Kidney (tissue), 14 donors: Measurements from ENCODE around the gene HMGB4. TPM values are rescaled to one million over a fixed set of nuclear protein-coding genes. Genes with fewer than 3 reads are reported as not detected.
A peak's percentile ranks its signal among the peaks of the same experiment; 100 is the strongest.

Experiments used
- DNase-seq, 5 donors: peaks; one replicate each; pipeline ENCODE4 v3.0.0-alpha.2; 2013 to 2020
- FAIRE-seq: peaks from 2 replicates; lab custom pipeline; 2012; peaks lifted over from hg19 to GRCh38; lab: Jason Lieb, UNC
- H3K27ac ChIP-seq, 2 donors: one replicate each; pipeline ENCODE4 v1.7.0; 2013; ENCODE audit warnings: low read depth in 2 of 2, low read length in 2 of 2, inconsistent platforms in 1 of 2
- H3K27me3 ChIP-seq: one replicate; pipeline ENCODE4 v1.7.1; 2013; ENCODE audit warnings: low read length, inconsistent platforms; ENCODE audit not compliant: control insufficient read depth, insufficient read depth
- H3K36me3 ChIP-seq, 3 donors: one replicate each; pipeline versions ENCODE4 v1.7.0 to v1.7.1; 2013; ENCODE audit warnings: low read length in 3 of 3, control low read depth in 1 of 3, inconsistent platforms in 1 of 3; ENCODE audit not compliant: insufficient read depth in 3 of 3, control insufficient read depth in 2 of 3
- H3K4me1 ChIP-seq, 3 donors: one replicate each; pipeline versions ENCODE4 v1.7.0 to v1.7.1; 2013; ENCODE audit warnings: low read length in 3 of 3, inconsistent platforms in 1 of 3, low read depth in 1 of 3; ENCODE audit not compliant: control insufficient read depth in 2 of 3, insufficient read depth in 2 of 3
- H3K4me3 ChIP-seq, 3 donors: one replicate each; pipeline versions ENCODE4 v1.7.0 to v1.8.1; 2013; ENCODE audit warnings: low read length in 3 of 3, control low read depth in 1 of 3, inconsistent platforms in 1 of 3
- H3K9ac ChIP-seq, 3 donors: one replicate each; pipeline versions ENCODE4 v1.7.0 to v1.7.1; 2013; ENCODE audit warnings: low read length in 3 of 3, control low read depth in 1 of 3, inconsistent platforms in 1 of 3
- H3K9me3 ChIP-seq, 3 donors: one replicate each; pipeline versions ENCODE4 v1.7.0 to v1.7.1; 2013; ENCODE audit warnings: low read length in 3 of 3, control low read depth in 1 of 3, inconsistent platforms in 1 of 3; ENCODE audit not compliant: control insufficient read depth in 2 of 3, insufficient read depth in 1 of 3
- intact Hi-C: fragments of 100-400 bp; cut with DNase I; formaldehyde crosslinking; loops from one replicate; pipeline ENCODE4 v1.11.1; 2022
- polyA plus RNA-seq: library from polyadenylated mRNA; stranded (reverse); fragments of 350-450 nt; fragmentation: Illumina TruSeq; extraction: RNeasy Lipid Tissue Mini Kit (QIAGEN cat#74804); gene quantifications from one replicate; pipeline ENCODE4 v1.2.3, GENCODE V29; 2014; ENCODE audit warnings: low read depth, low replicate concordance; ENCODE audit not compliant: insufficient read depth
- total RNA-seq: library from RNA; stranded (reverse); fragmentation: NEBNext Ultra II Directional; extraction: Animal tissue kit (Norgen Biotek cat#: 25700); gene quantifications from one replicate; pipeline ENCODE4 v1.2.1, GENCODE V29; 2021
- TF ChIP-seq, protein P1 (sequence below): IDR thresholded peaks from 3 replicates; pipeline ENCODE4 v1.5.1; 2012; ENCODE audit warnings: mild to moderate bottlenecking, moderate library complexity, borderline replicate concordance; ENCODE audit not compliant: insufficient read depth; ENCODE audit errors: extremely low read depth
- donor health status: control.
- donor health status: control.
- donor health status: control.
- donor health status: control.
- donor health status: control.
- donor health status: DM: yes; HTN: yes; CAD: no.
- donor health status: Normal renal cell carcinoma (clear cell type).

HMGB4 gene
- total and polyA plus RNA-seq, 2 donors from 2014 or later = not detected

GRCh38 chr1:33895396-33895795, 31.5 kb downstream of the HMGB4 start:
- H3K9ac ChIP-seq = no peak overlapping the region
- intact Hi-C loops = no loop called here
- FAIRE-seq (no peak), DNase-seq (peak in 1 of 5 donors; percentile 24)
- H3K27ac ChIP-seq = no peak overlapping the region
- H3K4me3 ChIP-seq = no peak overlapping the region
- H3K27me3 ChIP-seq = no peaks in the 10 kb centered on the region
- H3K36me3 ChIP-seq = no peaks in the 10 kb centered on the region
- H3K9me3 ChIP-seq = no peaks in the 10 kb centered on the region
- no peaks in the 10 kb centered on the region for H3K4me1 ChIP-seq
- TF ChIP-seq, protein P1, sequence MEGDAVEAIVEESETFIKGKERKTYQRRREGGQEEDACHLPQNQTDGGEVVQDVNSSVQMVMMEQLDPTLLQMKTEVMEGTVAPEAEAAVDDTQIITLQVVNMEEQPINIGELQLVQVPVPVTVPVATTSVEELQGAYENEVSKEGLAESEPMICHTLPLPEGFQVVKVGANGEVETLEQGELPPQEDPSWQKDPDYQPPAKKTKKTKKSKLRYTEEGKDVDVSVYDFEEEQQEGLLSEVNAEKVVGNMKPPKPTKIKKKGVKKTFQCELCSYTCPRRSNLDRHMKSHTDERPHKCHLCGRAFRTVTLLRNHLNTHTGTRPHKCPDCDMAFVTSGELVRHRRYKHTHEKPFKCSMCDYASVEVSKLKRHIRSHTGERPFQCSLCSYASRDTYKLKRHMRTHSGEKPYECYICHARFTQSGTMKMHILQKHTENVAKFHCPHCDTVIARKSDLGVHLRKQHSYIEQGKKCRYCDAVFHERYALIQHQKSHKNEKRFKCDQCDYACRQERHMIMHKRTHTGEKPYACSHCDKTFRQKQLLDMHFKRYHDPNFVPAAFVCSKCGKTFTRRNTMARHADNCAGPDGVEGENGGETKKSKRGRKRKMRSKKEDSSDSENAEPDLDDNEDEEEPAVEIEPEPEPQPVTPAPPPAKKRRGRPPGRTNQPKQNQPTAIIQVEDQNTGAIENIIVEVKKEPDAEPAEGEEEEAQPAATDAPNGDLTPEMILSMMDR = no peak

DNA sequence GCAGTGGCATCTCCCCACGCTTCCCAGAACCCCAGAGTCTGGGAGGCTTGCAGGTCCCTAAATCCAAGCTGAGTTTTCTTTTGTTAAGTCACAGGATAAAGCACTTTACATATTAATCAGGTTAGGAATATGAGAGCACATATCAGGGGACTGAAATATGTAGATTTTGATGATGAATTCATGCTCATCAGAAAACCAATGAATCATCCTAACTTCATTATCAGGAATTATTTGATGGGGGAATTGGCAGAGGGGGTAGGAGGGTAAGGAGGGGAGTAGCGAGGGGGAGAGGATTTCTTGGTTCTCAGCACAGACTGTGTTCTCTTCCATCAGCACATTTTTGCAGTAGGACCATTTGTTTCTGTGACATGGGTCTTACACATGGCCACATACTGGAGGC, 32.1 kb downstream of the HMGB4 start:
- no peak overlapping the region for H3K27ac ChIP-seq
- intact Hi-C loops = no loop called here
- FAIRE-seq = no peak
- H3K4me1 ChIP-seq = peaks cover 0 to 1% (median 0%) of the 10 kb centered on the region in 3 donors
- no peak overlapping the region for H3K4me3 ChIP-seq
- H3K9ac ChIP-seq = no peak overlapping the region
- H3K27me3 ChIP-seq = no peaks in the 10 kb centered on the region
- H3K36me3 ChIP-seq = no peaks in the 10 kb centered on the region
- H3K9me3 ChIP-seq = no peaks in the 10 kb centered on the region
- no peak for DNase-seq
- TF ChIP-seq, protein P1 = no peak

DNA sequence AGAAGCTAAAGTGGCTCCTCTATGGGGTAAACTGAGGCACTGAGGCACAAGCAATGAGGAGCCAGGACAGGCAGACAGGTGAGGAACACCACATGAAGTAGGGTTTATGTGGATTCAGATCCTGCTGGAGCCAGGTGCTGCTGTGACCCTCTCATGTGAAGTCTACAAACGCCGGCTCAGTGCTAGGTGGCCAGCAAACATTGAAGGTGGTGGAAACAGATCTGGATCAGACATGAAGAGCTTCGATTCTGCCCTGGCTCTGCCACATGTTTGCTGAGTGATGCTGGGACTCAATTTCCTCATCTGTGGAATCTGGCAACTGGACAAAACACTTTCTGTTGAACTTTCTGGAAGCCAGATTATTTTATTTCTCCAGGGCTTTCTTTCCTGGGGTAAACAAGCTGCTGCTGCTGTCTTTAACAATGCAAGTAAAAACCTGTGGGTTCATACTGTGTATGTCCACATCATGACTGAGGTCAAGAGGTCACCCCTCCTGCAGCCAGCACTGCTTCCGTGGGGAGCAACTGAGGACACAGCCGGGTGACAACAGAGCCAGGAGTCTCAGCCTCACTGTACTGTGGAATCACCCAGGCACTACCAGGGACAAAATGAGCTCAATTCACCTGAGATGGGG, 33.3 kb downstream of the HMGB4 start:
- intact Hi-C loops = no loop called here
- Histone ChIP-seq H3K4me3 (no peak overlapping the region), H3K36me3 (no peaks in the 10 kb centered on the region), H3K9ac (no peak overlapping the region), H3K27ac (no peak overlapping the region), H3K27me3 (no peaks in the 10 kb centered on the region), H3K9me3 (no peaks in the 10 kb centered on the region), H3K4me1 (peaks cover 2 to 5% (median 5%) of the 10 kb centered on the region in 3 donors)
- FAIRE-seq (no peak), DNase-seq (no peak)
- TF ChIP-seq, protein P1 = no peak
